ENCODE measurements around the gene UBN2.

- TF ChIP-seq, protein P1, sequence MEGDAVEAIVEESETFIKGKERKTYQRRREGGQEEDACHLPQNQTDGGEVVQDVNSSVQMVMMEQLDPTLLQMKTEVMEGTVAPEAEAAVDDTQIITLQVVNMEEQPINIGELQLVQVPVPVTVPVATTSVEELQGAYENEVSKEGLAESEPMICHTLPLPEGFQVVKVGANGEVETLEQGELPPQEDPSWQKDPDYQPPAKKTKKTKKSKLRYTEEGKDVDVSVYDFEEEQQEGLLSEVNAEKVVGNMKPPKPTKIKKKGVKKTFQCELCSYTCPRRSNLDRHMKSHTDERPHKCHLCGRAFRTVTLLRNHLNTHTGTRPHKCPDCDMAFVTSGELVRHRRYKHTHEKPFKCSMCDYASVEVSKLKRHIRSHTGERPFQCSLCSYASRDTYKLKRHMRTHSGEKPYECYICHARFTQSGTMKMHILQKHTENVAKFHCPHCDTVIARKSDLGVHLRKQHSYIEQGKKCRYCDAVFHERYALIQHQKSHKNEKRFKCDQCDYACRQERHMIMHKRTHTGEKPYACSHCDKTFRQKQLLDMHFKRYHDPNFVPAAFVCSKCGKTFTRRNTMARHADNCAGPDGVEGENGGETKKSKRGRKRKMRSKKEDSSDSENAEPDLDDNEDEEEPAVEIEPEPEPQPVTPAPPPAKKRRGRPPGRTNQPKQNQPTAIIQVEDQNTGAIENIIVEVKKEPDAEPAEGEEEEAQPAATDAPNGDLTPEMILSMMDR (IDR thresholded peaks at IDR 0.05; ENCODE audit: low read depth, low read length) = no peak
- no peak for TF ChIP-seq EZH2phosphoT487 (IDR thresholded peaks at IDR 0.05; ENCODE audit: low read depth)
Measured at GRCh38 chr7:139203992-139204391, 27.0 kb upstream of the UBN2 start.

All from OCI-LY3 (cell line).